ENCODE data around the gene MYPN.
"Not testable (repeated sequence)": the region's sequence is repeated elsewhere in the genome, so short reads cannot be mapped to it uniquely, and the experiment has no call there.

The MYPN gene

DNA sequence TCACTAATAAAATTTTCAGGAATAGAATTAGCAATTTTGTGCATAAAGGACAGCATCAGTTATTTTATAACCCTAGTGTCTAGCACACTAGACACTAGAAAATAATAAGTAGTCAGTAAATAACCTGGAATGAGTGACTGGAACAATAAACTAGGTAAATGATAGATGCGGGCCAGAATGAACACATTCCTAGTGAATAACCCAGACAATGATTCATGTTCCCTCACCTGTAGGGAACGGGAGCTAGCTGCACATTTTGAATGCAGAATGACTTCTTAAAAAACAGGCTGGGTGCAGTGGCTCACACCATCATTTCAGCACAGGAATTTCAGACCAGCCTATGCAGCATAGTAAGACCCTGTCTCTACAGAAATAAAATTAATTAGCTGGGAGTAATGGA lies 125.8 kb downstream of the MYPN start:
- no peak for DNase-seq
- in situ Hi-C loops (cut with HindIII; ENCODE audit: low pct_ligation_motif_present, low pct_unique_long_range_greater_than_20kb, low sequenced_read_pairs), result no loop called here

DNA sequence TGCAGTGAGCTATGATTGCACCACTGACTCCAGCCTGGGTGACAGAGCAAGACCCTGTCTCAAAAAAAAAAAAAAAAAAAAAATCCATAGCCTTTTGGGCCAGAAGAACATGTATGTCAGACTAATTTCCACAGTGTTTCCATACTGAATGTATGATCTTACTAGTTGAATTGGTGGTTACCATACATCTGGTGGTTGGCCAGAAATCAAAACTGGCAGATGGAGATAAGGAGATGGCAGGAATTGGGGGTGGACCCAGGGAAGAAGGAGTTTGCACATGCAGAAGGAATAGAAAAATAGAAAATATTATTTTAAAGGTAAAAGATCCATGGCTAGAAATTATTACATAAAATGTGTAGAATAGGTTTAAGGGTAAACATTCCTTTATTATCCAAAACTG lies 126.3 kb downstream of the MYPN start:
- in situ Hi-C loops (cut with HindIII; ENCODE audit: low pct_ligation_motif_present, low pct_unique_long_range_greater_than_20kb, low sequenced_read_pairs), result no loop called here
- DNase-seq, result no peak

- in situ Hi-C loops (cut with HindIII; ENCODE audit: low pct_ligation_motif_present, low pct_unique_long_range_greater_than_20kb, low sequenced_read_pairs), result no loop called here
- no peak for DNase-seq
Observed at GRCh38 chr10:68237173-68237572, 127.9 kb downstream of the MYPN start.

GRCh38 chr10:68238371-68238770 lies 129.1 kb downstream of the MYPN start:
- no peak for DNase-seq
- in situ Hi-C loops (cut with HindIII; ENCODE audit: low pct_ligation_motif_present, low pct_unique_long_range_greater_than_20kb, low sequenced_read_pairs), result no loop called here

DNA sequence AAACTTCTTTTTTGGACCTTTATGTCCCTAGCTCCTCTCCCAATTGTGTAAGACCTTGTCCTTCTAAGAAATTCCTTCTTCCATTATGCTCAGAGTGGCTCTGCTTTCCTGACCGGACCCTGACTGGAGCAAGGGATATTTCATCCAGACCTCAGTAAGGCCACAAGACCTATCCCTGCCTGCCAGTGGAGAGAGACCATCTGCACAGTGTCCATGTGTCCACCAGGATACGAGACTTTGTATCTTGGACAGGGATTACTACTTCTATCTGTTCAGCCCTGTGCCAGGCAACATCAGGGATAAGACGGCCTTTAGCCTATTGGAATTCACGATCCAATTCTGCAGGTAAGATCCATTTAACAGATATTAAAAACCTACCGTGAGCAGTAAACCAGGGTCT lies 129.8 kb downstream of the MYPN start:
- DNase-seq, result no peak
- in situ Hi-C loops (cut with HindIII; ENCODE audit: low pct_ligation_motif_present, low pct_unique_long_range_greater_than_20kb, low sequenced_read_pairs), result no loop called here

DNA sequence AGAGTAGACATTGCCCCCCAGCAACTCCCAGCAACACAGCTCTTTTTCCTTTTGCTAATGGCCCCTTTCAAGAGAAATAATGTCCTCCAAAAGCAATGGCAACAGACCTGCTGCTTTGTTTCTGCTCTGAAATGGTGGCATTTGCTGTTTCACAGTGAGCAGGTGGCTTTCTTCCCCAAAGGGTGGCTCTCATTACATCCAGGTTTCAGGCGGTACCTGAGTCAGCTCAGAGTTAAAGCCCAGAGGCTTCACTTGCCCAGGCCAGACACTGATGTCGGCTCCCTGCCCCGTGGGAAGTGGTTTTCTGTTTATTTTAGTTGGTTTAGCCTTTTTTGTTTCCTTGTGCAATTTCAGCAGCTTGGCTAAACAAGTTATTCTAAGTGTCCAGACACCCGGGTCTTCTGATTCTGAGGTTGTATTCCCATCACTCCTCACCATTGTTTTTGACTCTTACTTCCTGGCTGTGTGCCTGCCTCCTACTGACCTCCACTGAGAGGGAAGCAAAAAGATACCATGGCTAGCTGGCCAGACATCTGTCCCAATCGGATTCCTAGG lies 130.4 kb downstream of the MYPN start:
- DNase-seq, result no peak
- in situ Hi-C loops (cut with HindIII; ENCODE audit: low pct_ligation_motif_present, low pct_unique_long_range_greater_than_20kb, low sequenced_read_pairs), result no loop called here

DNA sequence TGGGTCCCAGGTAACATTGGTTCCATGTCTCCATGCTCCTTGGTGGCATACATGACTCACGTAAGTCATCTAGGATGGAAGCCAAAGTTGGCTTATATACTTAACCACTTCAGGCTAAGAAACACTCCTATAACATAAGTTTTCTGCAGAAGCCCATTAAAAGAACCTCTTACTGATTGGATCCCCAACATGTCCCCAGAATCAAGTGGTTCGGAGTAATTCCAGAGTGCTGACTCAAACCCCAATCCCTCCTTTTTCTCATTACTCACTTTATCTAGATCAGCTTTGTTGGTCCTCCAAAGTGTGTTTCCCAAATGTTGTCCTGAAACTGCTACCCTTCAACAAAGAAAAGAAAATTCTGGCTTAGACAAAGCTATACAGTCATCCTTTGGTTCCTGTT lies 132.8 kb downstream of the MYPN start:
- no peak for DNase-seq
- in situ Hi-C loops (cut with HindIII; ENCODE audit: low pct_ligation_motif_present, low pct_unique_long_range_greater_than_20kb, low sequenced_read_pairs), result no loop called here

DNA sequence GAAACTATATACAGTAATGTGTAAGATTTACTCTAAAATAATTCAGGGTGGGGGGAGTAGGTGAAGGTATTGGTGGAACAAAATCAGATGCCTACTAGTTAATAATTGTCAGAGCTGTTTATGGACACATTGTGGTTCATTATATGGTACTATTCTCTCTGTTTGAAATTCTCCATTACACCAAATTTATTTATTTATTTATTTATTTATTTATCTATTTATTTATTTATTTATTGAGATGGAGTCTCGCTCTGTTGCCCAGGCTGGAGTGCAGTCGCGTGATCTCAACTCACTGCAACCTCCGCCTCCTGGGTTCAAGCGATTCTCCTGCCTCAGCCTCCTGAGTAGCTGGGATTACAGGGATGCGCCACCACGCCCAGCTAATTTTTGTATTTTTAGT lies 137.1 kb downstream of the MYPN start:
- in situ Hi-C loops (cut with HindIII; ENCODE audit: low pct_ligation_motif_present, low pct_unique_long_range_greater_than_20kb, low sequenced_read_pairs); DNase-seq: not testable (repeated sequence)

DNA sequence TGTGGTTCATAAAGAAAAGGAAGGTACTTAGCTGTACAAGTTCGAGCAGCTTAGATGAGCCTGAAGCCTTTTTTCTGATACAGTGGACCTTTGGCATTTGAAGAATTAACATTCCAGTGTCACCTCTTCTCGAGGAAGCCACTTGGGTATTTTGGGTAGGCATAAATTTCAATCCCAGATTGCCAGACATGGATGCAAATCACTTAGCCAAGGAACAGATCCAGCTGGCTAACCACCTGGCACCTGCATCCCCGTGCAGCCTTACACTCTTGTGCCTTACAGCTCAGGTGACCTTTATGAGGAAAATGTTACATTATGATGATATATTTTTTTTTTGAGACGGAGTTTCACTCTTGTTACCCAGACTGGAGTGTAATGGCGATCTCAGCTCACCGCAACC lies 138.6 kb downstream of the MYPN start:
- DNase-seq, result no peak
- in situ Hi-C loops (cut with HindIII; ENCODE audit: low pct_ligation_motif_present, low pct_unique_long_range_greater_than_20kb, low sequenced_read_pairs), result no loop called here

DNA sequence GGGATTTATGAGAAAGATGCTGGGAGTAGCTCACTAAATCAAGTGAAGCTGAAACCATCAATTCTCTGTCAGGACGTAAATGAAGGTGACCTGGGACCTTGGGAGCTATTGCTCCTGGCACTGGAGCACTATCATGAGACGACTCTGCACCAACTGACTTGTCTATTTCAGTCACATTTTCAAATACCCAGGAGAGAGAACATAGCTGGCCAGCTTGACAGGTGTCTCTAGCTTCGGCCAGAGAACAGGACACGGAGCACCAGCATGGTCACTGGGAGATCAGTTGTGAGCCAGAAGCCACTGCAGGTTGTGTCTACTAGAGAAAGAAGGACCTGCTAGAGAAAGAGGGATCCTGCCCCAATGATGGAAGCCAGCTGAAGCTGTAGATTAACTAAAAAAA lies 140.0 kb downstream of the MYPN start:
- in situ Hi-C loops (cut with HindIII; ENCODE audit: low pct_ligation_motif_present, low pct_unique_long_range_greater_than_20kb, low sequenced_read_pairs), result no loop called here
- no peak for DNase-seq

- DNase-seq, result no peak
- in situ Hi-C loops (cut with HindIII; ENCODE audit: low pct_ligation_motif_present, low pct_unique_long_range_greater_than_20kb, low sequenced_read_pairs), result no loop called here
Observed at GRCh38 chr10:68251151-68251550, 141.9 kb downstream of the MYPN start.

GRCh38 chr10:68251625-68252495 lies 142.6 kb downstream of the MYPN start:
- DNase-seq, result no peak
- in situ Hi-C loops (cut with HindIII; ENCODE audit: low pct_ligation_motif_present, low pct_unique_long_range_greater_than_20kb, low sequenced_read_pairs), result no loop called here

GRCh38 chr10:68253346-68253745 lies 144.1 kb downstream of the MYPN start:
- no peak for DNase-seq
- in situ Hi-C loops (cut with HindIII; ENCODE audit: low pct_ligation_motif_present, low pct_unique_long_range_greater_than_20kb, low sequenced_read_pairs), result no loop called here

- in situ Hi-C loops (cut with HindIII; ENCODE audit: low pct_ligation_motif_present, low pct_unique_long_range_greater_than_20kb, low sequenced_read_pairs), result no loop called here
- DNase-seq, result no peak
Observed at GRCh38 chr10:68261132-68261856, 152.0 kb downstream of the MYPN start.

All from ACHN (cell line).